WTC11 (cell line): ENCODE measurements around the gene TPM4. TPM values are rescaled to one million over a fixed set of nuclear protein-coding genes. Genes with fewer than 3 reads are reported as not detected.

Experiments
- ATAC-seq: fragments of 200-7000 bp; cut with Tn5 transposase; 2 replicates; pipeline ENCODE4 v1.10.0; 2021; ENCODE audit warnings: mild to moderate bottlenecking, moderate library complexity
- CTCF ChIA-PET: fragments of 300-600 bp; sonication (Branson Sonifier 250); formaldehyde crosslinking; loops from one replicate; lab custom pipeline; 2021; ENCODE audit warnings: antibody characterized with exemption; lab: Charles Lee
- POLR2A ChIA-PET: fragments of 350-600 bp; sonication (Branson Sonifier 250); formaldehyde crosslinking; loops from one replicate; lab custom pipeline; 2021; ENCODE audit warnings: antibody characterized with exemption; lab: Charles Lee
- DNase-seq: peaks from one replicate; pipeline ENCODE4 v3.0.0; 2021; ENCODE audit warnings: low spot score
- H3K27ac Mint-ChIP-seq: 2 replicates; pipeline ENCODE4 v1.8.0; 2021; ENCODE audit warnings: mixed read lengths
- H3K27me3 Mint-ChIP-seq: 2 replicates; pipeline ENCODE4 v1.8.0; 2021; ENCODE audit warnings: low read depth, mild to moderate bottlenecking, moderate library complexity, mixed read lengths
- H3K36me3 Mint-ChIP-seq: 2 replicates; pipeline ENCODE4 v1.8.0; 2021; ENCODE audit warnings: mixed read lengths
- H3K4me1 Mint-ChIP-seq: 2 replicates; pipeline ENCODE4 v1.8.0; 2022; ENCODE audit warnings: mixed read lengths
- H3K4me3 Mint-ChIP-seq: 2 replicates; pipeline ENCODE4 v1.8.0; 2021; ENCODE audit warnings: mild to moderate bottlenecking, moderate library complexity, mixed read lengths
- H3K9me3 Mint-ChIP-seq: 2 replicates; pipeline ENCODE4 v1.8.0; 2021; ENCODE audit warnings: mixed read lengths
- ARID4B ChIP-seq: sonication (generic); formaldehyde crosslinking; IDR thresholded peaks from 2 replicates; pipeline ENCODE4 v1.8.0; 2023; ENCODE audit warnings: missing genetic modification reagents, mild to moderate bottlenecking, borderline replicate concordance
- ATF1 ChIP-seq: sonication (generic); formaldehyde crosslinking; IDR thresholded peaks from 2 replicates; pipeline ENCODE4 v1.8.1; 2023; ENCODE audit warnings: mild to moderate bottlenecking, moderate library complexity, missing genetic modification reagents
- ATF3 ChIP-seq: sonication (generic); formaldehyde crosslinking; conservative IDR thresholded peaks from 2 replicates; pipeline ENCODE4 v1.8.1; 2022; ENCODE audit warnings: mild to moderate bottlenecking, missing genetic modification reagents
- CREM ChIP-seq: sonication (generic); formaldehyde crosslinking; IDR thresholded peaks from 2 replicates; pipeline ENCODE4 v1.8.1; 2022; ENCODE audit warnings: mild to moderate bottlenecking, missing genetic modification reagents, moderate library complexity
- CTCF ChIP-seq: fragments of 200-600 bp; IDR thresholded peaks from 2 replicates; pipeline ENCODE4 v1.8.0; 2022; ENCODE audit warnings: antibody characterized with exemption
- E2F4 ChIP-seq: sonication (generic); formaldehyde crosslinking; IDR thresholded peaks from 2 replicates; pipeline ENCODE4 v1.8.1; 2022; ENCODE audit warnings: low read depth, mild to moderate bottlenecking, moderate library complexity, missing genetic modification reagents, borderline replicate concordance
- FOXP4 ChIP-seq: sonication (generic); formaldehyde crosslinking; IDR thresholded peaks from 2 replicates; pipeline ENCODE4 v1.8.0; 2022; ENCODE audit warnings: mild to moderate bottlenecking, missing genetic modification reagents
- GTF2I ChIP-seq: fragments of 250-450 bp; sonication (Bioruptor Pico); conservative IDR thresholded peaks from 2 replicates; pipeline ENCODE4 v1.4.0; 2021; ENCODE audit warnings: mild to moderate bottlenecking
- JUN ChIP-seq: sonication (generic); formaldehyde crosslinking; IDR thresholded peaks from 2 replicates; pipeline ENCODE4 v1.8.0; 2023; ENCODE audit warnings: mild to moderate bottlenecking, missing genetic modification reagents
- MAX ChIP-seq: sonication (generic); formaldehyde crosslinking; IDR thresholded peaks from 2 replicates; pipeline ENCODE4 v1.8.0; 2022; ENCODE audit warnings: mild to moderate bottlenecking, missing genetic modification reagents
- NR1H2 ChIP-seq: sonication (generic); formaldehyde crosslinking; IDR thresholded peaks from 2 replicates; pipeline ENCODE4 v1.9.0; 2021; ENCODE audit warnings: mild to moderate bottlenecking, moderate library complexity, missing genetic modification reagents
- RORB ChIP-seq: fragments of 250-450 bp; sonication (Bioruptor Pico); IDR thresholded peaks from 2 replicates; pipeline ENCODE4 v1.9.0; 2021; ENCODE audit warnings: mild to moderate bottlenecking
- USF1 ChIP-seq: sonication (generic); formaldehyde crosslinking; IDR thresholded peaks from 2 replicates; pipeline ENCODE4 v1.8.0; 2022; ENCODE audit warnings: mild to moderate bottlenecking, missing genetic modification reagents
- ZNF416 ChIP-seq: fragments of 250-450 bp; sonication (Bioruptor Pico); IDR thresholded peaks from 2 replicates; pipeline ENCODE4 v1.9.0; 2021; ENCODE audit warnings: mild to moderate bottlenecking, inconsistent platforms
- ZNF532 ChIP-seq: fragments of 250-450 bp; sonication (Bioruptor Pico); IDR thresholded peaks from 2 replicates; pipeline ENCODE4 v1.9.0; 2021; ENCODE audit warnings: mild to moderate bottlenecking, borderline replicate concordance
- total RNA-seq: library from RNA; stranded (reverse); gene quantifications from 3 replicates; pipeline ENCODE4 v1.2.3, GENCODE V29; 2021

The TPM4 gene
- total RNA-seq, 1 experiment from 2014 or later: 302 TPM

GRCh38 chr19:16111909-16112752 lies 35.8 kb downstream of the TPM4 start (continued):
- no peak for TF ChIP-seq ZNF532 (CRISPR knock-in tag)
- TF ChIP-seq FOXP4 (CRISPR knock-in tag): no peak
- peak; percentile 58 for TF ChIP-seq GTF2I (CRISPR knock-in tag)

- peaks cover 7% of the 10 kb centered on the region for H3K36me3 Mint-ChIP-seq
- peak overlapping the region; percentile 96 for H3K4me3 Mint-ChIP-seq
- no peak for TF ChIP-seq ATF1 (CRISPR knock-in tag)
- no peak for TF ChIP-seq JUN (CRISPR knock-in tag)
- TF ChIP-seq NR1H2 (CRISPR knock-in tag): 0 out of 2 replicates have a peak, but pooled peaks have one; percentile 24
- TF ChIP-seq ZNF416 (CRISPR knock-in tag): no peak
- TF ChIP-seq, all 79 proteins: peak for 1
- ATAC-seq: no peak
- POLR2A ChIA-PET: no interaction called here
- H3K27me3 Mint-ChIP-seq: peaks cover 2% of the 10 kb centered on the region; the same call in 1 of the 2 replicates
- H3K9me3 Mint-ChIP-seq: no peaks in the 10 kb centered on the region
- DNase-seq: no peak
- CTCF ChIA-PET: interaction anchor here (1.3 to 3.1 kb wide), 2 partner anchors 72 to 73 kb away, joined by 3 to 22 read pairs; no protein-coding TSS in a partner anchor
- peaks cover 8% of the 10 kb centered on the region for H3K4me1 Mint-ChIP-seq
- H3K27ac Mint-ChIP-seq: no peak overlapping the region
Observed at GRCh38 chr19:16112778-16113177, 36.5 kb downstream of the TPM4 start.

GRCh38 chr19:16113727-16114126 lies 37.4 kb downstream of the TPM4 start:
- Mint-ChIP-seq H3K9me3 (no peaks in the 10 kb centered on the region), H3K4me1 (peaks cover 8% of the 10 kb centered on the region), H3K27ac (no peak overlapping the region; the same call in 1 of the 2 replicates), H3K36me3 (peaks cover 17% of the 10 kb centered on the region), H3K27me3 (peaks cover 2% of the 10 kb centered on the region; the same call in 1 of the 2 replicates), H3K4me3 (peak overlapping the region; percentile 49)
- CTCF ChIA-PET: interaction anchor here (1.3 kb wide), 1 partner anchor 72 kb away, joined by 3 read pairs; no protein-coding TSS in a partner anchor
- DNase-seq: no peak
- no peak for ATAC-seq
- POLR2A ChIA-PET: no interaction called here
- TF ChIP-seq CREM (CRISPR knock-in tag): no peak
- no peak for TF ChIP-seq MAX
- no peak for TF ChIP-seq CTCF
- TF ChIP-seq ATF3 (CRISPR knock-in tag): no peak
- TF ChIP-seq E2F4 (CRISPR knock-in tag): no peak
- no peak for TF ChIP-seq RORB (CRISPR knock-in tag)
- no peak for TF ChIP-seq NR1H2 (CRISPR knock-in tag)
- no peak for TF ChIP-seq ARID4B (CRISPR knock-in tag)
- TF ChIP-seq USF1: no peak
